ENCODE data around the gene ACOX3.
A peak's percentile ranks its signal among the peaks of the same experiment; 100 is the strongest.
"Not testable (repeated sequence)": the region's sequence is repeated elsewhere in the genome, so short reads cannot be mapped to it uniquely, and the experiment has no call there.

Gene ACOX3

DNA sequence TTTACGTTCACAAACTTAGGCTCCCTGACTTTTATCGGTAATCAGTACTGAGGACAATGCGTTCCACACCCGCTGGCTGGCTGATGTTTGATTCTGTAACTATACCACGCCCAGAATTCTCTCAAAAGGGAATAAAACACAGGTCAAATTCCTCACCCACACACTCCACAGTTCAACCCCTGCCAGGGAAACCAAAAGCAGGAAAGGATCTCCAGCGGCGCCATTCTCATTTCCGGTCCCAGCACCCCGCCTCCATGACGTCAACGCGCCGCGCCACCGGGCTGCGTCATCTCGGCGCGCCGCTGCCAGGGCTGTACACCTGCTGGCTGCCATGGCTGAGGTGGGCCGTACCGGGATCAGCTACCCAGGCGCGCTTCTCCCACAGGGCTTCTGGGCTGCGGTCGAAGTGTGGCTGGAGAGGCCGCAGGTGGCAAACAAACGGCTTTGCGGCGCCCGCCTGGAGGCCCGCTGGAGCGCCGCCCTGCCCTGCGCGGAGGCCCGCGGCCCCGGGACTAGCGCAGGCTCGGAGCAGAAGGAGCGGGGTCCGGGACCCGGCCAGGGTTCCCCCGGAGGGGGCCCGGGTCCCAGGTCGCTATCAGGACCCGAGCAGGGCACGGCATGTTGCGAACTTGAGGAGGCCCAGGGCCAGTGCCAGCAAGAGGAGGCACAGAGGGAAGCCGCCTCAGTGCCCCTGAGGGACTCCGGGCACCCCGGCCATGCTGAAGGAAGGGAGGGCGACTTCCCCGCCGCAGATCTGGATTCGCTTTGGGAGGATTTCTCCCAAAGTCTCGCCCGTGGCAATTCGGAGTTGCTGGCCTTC lies at the start of gene ACOX3, which contains the start of gene TRMT44:
ACOX3 (minus strand) TSS at position 232 of the 820 bp plus-strand sequence. CDS start 24,202 bp downstream, outside the sequence.
TRMT44 (plus strand) TSS at position 286 of the 820 bp plus-strand sequence; CDS start at position 332, 46 bp downstream.
- peak; percentile 78 for DNase-seq

- no peak for DNase-seq
Observed at GRCh38 chr4:8488791-8489369, 48.4 kb upstream of the ACOX3 start.

- DNase-seq, result not testable (repeated sequence)
Observed at GRCh38 chr4:8486643-8487042, 46.1 kb upstream of the ACOX3 start.

- DNase-seq, result no peak
Observed at GRCh38 chr4:8480221-8480620, 39.7 kb upstream of the ACOX3 start.

GRCh38 chr4:8478801-8479744 lies 38.5 kb upstream of the ACOX3 start:
- DNase-seq, result no peak

DNA sequence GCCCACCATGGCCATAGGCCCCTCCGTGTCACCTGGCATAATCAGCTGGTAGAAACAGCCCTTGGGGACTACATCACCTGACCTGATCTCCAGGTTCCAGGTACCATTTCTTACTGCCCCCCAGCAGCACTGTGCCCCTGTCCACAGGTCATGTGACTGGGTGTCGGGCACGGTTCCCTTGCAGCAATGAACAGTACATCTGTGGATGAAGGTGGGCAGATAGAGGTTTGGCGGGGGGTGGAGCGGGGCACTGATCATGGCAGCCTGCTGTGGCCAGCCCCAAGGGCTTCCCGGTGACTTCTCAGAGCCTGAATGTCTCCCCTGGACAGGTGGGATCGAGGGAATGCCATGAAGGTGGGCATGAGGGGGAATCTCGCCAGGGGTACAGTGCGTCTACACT lies 37.8 kb upstream of the ACOX3 start:
- DNase-seq, result no peak

GRCh38 chr4:8477676-8478075 lies 37.2 kb upstream of the ACOX3 start:
- no peak for DNase-seq

- no peak for DNase-seq
Observed at GRCh38 chr4:8477095-8477635, 36.6 kb upstream of the ACOX3 start.

- DNase-seq, result no peak
Observed at GRCh38 chr4:8475751-8476575, 35.4 kb upstream of the ACOX3 start.

DNA sequence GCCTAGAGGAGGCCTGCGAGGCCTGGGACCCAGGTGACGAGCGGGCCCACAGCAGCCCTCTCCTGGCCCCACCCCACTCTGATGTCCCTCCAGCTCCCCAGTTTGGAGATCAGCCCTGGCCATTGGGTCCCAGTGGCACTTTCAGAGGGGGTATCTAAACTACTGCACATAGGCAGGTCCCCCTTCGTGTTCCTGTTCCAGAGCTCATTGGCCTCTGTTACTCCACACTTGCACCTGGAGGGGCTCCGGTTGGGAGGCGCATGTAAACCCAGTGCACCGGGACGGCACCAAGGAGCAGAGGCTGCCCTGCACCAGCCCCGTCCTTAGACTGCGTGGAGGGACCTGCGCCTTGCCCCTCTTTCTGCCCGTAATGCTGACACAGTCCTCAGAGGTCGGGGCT lies 34.3 kb upstream of the ACOX3 start:
- no peak for DNase-seq

GRCh38 chr4:8473920-8474590 lies 33.5 kb upstream of the ACOX3 start:
- no peak for DNase-seq

- DNase-seq, result no peak
Observed at GRCh38 chr4:8473198-8473919, 32.8 kb upstream of the ACOX3 start.

GRCh38 chr4:8472689-8473197 lies 32.2 kb upstream of the ACOX3 start:
- DNase-seq, result peak; percentile 91

GRCh38 chr4:8472158-8472688 lies 31.7 kb upstream of the ACOX3 start:
- DNase-seq, result no peak

DNA sequence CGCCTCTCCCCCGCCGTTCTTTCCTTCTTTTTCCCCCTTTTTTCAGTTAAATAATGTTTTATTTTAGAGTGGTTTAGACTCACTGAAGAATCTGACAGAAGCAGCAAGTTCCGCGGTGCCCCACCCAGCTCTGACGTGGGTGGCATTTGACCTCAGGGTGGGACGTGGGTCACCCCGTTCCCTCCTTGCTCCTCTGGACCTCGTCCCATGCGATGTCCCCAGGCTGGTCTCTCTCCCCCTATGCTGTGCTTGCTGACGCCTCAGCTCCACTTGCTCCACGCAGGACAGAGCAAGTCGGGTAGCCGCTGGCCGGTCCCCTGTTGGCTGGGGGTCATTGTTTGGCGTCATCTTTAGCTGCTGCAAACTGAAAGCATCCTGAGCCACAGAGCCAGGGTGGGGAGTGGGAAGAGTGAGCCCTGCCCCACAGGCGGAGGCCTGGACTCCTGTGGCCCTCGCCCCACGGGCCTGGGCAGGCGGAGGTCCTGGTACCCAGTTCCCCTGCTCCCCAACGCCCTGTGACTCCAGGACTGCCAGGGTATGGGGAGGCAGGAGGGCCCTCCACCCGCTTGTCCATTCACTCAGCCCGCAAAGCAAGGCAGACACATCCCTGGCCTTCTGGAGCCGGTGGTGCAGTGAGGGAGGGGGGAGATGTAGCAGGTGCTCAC lies 30.8 kb upstream of the ACOX3 start:
- no peak for DNase-seq

GRCh38 chr4:8470451-8471024 lies 30.0 kb upstream of the ACOX3 start:
- DNase-seq, result no peak

DNA sequence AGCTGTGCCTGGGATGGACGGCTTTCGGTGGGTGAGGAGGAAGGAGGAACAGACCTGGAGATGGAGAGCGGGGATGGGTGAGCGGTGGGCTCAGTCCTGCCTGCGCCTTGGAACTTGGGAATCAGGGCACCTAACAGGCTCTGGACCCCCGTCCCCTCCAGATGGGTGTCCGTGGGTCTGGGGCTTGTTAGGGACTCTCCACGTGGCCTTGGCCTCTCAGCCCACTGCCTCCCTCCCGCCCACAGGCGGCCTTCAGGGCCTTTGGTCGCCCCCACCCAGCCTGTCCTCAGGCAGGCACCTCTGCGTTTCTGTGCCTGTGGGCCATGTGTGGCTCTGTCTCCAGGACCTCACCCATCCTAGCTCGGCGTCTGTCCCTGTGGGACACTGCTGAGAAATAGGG lies 29.0 kb upstream of the ACOX3 start:
- DNase-seq, result no peak

DNA sequence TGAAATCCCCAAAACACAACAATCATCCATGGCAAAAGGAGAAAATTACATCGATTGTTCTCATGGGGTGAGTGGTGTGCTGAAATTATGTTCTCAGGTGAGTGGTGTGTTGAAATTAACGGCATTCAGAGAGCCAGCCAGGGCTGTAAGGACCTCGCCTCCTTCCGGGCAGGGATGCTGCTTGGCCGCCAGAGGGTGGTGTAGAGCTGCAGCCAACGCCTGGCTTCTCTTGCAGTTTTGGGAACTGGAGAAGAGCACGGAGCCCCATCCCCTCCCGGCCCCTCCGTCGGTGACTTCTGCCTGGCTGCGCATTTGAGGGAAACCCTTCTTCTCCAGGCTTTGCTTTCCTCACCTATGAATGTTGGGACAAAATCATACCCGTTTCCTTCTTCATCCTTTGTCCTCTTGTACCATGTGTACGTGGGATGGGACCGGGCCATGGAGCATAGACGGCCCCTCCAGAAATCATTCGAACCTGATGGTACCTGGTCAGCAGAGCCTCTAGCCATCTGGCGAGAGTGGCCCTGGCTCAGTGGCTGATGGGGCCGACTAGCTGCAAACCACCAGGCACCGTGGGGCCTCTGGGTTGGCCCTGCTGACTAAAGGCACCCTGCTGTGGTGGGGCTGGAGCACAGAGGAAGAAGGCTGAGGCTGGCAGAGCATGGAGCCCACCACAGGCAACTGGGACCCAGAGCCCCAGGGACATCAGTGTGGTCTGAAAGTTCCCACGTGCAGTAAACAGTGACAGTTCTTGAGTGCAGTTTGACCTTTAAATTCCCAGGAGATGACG lies 28.4 kb upstream of the ACOX3 start:
- DNase-seq, result peak; percentile 12

All from NCI-H226 (cell line).